ENCODE results near the gene EPHA7. TPM values are rescaled to one million over a fixed set of nuclear protein-coding genes. Genes with fewer than 3 reads are reported as not detected.

Gene EPHA7
- total RNA-seq = under 0.01 and 0.39 TPM in 2 replicates

DNA sequence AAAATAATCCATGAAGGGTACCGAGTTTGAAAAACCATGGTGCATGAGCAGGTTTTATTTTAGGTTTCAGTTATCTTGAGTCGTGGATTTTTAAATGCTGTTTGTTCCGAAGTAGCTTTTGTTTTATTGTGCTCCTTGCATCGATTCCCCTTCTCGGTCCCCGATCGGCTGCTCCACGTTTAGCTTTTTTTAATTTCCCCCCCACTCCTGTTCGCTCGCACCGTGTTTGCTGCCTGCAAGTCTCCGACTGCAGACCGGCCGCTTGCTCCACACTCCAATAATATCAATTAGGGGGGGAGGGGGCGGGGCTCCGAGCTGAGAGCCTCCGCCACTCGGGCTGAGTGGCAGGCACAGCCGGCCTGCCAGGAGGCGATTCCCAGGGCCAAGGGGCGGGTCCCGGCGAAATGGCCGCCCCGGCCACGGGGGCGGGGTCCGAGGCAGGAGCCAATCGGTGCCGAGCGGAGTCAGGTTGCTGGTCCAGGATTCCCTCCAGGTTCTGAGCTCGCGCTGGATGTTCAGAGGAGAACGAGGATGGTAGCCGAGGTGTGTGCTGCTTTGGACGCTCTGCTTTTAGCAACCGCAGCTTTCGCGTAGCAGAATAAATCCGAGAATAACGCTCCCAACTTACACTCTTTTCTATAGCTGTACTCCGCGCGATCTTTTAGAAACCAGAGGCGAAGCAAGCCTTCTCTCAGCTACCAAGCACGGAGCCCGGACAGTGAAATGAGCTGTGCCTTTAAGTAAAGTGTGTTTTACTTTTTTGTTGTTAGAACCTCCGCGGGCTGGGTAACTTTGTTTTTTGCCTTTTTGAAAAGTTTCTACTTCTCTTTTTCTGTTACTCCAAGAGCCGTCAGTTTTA lies at the start of gene EPHA7:
EPHA7 (minus strand) TSS at position 256 of the 859 bp plus-strand sequence; CDS start at position 38, 218 bp downstream.

Data from subcutaneous preadipocyte (primary cell).